ENCODE measurements around the gene TNPO2. TPM values are rescaled to one million over a fixed set of nuclear protein-coding genes. Genes with fewer than 3 reads are reported as not detected.

The TNPO2 gene
- total and polyA plus RNA-seq, 2 of the 13 experiments (the other 11 are each of a cell fraction or from before 2014, with no cell fraction given): 31.7 to 61.0 TPM

DNA sequence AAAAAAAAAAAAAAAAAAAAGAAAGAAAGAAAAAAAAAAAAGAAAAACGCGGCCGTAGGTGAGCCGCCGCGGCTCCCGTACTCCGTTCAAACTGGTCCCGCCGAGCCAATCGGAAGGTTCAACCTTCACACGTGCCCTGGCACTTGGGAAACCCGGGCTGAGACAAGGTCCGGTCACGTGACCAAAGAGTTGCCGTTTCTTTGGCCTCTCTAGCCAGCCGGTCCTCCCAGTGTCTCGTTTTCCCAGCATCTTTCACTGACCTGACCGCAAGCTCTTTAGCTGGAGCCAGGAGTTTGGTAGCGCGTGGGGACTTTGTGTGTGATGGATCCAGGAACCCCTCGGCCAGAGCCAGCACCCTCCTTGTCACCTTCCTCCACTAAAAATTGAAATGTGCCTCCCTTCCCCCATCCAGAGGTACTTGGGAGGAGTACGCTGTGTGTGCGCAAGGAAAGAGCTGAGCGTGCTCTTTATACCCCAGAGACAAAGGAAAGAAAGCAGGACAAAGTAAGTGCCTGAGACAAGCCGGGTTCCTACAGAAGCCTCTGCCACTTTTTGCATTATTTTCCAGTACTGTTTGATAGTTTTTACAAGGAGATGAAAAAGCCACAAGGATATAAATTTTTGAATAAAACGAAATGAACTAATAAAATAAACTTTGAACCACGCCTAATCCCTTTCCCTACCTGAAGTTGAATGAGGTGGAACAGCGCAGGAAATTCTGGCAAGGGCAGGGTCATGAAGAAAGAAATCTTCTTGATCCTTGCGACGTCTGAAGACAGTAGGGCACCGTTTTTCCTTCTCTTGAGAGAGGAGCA is 959 bp downstream of the TNPO2 start (continued):
- TF ChIP-seq XRCC5 (optimal IDR thresholded peaks at IDR 0.05; ENCODE audit: low read length): peak; percentile 55
- 0 out of 2 replicates have a peak, but pooled peaks have one; percentile 38 for TF ChIP-seq ZBTB38 (CRISPR knock-in tag; IDR thresholded peaks at IDR 0.05)
- TF ChIP-seq TGIF2 (CRISPR knock-in tag; IDR thresholded peaks at IDR 0.05): peak; percentile 68
- TF ChIP-seq RBM39 (IDR thresholded peaks at IDR 0.05; ENCODE audit: low read depth, low read length, poor library complexity, severe bottlenecking): peak; percentile 83
- no peak for TF ChIP-seq ZSCAN25 (CRISPR knock-in tag; IDR thresholded peaks at IDR 0.05)
- TF ChIP-seq TSC22D2 (CRISPR knock-in tag; IDR thresholded peaks at IDR 0.05; ENCODE audit: borderline replicate concordance): no peak
- TF ChIP-seq ZNF235 (CRISPR knock-in tag; IDR thresholded peaks at IDR 0.05; ENCODE audit: borderline replicate concordance): no peak
- TF ChIP-seq ZNF138 (CRISPR knock-in tag; IDR thresholded peaks at IDR 0.05; ENCODE audit: low read depth): no peak
- TF ChIP-seq, protein P1, sequence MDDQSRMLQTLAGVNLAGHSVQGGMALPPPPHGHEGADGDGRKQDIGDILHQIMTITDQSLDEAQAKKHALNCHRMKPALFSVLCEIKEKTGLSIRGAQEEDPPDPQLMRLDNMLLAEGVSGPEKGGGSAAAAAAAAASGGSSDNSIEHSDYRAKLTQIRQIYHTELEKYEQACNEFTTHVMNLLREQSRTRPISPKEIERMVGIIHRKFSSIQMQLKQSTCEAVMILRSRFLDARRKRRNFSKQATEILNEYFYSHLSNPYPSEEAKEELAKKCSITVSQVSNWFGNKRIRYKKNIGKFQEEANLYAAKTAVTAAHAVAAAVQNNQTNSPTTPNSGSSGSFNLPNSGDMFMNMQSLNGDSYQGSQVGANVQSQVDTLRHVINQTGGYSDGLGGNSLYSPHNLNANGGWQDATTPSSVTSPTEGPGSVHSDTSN (CRISPR knock-in tag; IDR thresholded peaks at IDR 0.05; ENCODE audit: borderline replicate concordance): no peak
- peak; percentile 17; the same call in 1 of the 2 replicates for TF ChIP-seq HNF4A (CRISPR knock-in tag; IDR thresholded peaks at IDR 0.05)
- no peak for TF ChIP-seq ZNF382 (CRISPR knock-in tag; IDR thresholded peaks at IDR 0.05; ENCODE audit: borderline replicate concordance)
- 0 out of 2 replicates have a peak, but pooled peaks have one; percentile 24 for TF ChIP-seq DNMT3B (CRISPR knock-in tag; conservative IDR thresholded peaks at IDR 0.05)
- TF ChIP-seq SOX13 (IDR thresholded peaks at IDR 0.05): no peak
- peak in 1 of 2 experiments; percentile 40; a peak in 1 of 4 replicates for TF ChIP-seq SOX13 (CRISPR knock-in tag; conservative IDR thresholded peaks at IDR 0.05 in 1 of 2, IDR thresholded peaks at IDR 0.05 in 1 of 2)
- no peak for TF ChIP-seq SRSF1 (optimal IDR thresholded peaks at IDR 0.05; ENCODE audit: low read depth, low read length)
- TF ChIP-seq ZSCAN29 (CRISPR knock-in tag; conservative IDR thresholded peaks at IDR 0.05): 0 out of 2 replicates have a peak, but pooled peaks have one; percentile 61
- TF ChIP-seq NR3C1 (CRISPR knock-in tag; IDR thresholded peaks at IDR 0.05): no peak
- TF ChIP-seq ZNF713 (CRISPR knock-in tag; IDR thresholded peaks at IDR 0.05): no peak
- TF ChIP-seq PRDM4 (CRISPR knock-in tag; IDR thresholded peaks at IDR 0.05; ENCODE audit: borderline replicate concordance): no peak
- no peak for TF ChIP-seq ZNF546 (CRISPR knock-in tag; conservative IDR thresholded peaks at IDR 0.05)
- peak; percentile 65 for TF ChIP-seq HCFC1 (IDR thresholded peaks at IDR 0.05; ENCODE audit: low read depth, low read length)
- TF ChIP-seq ZNF530 (CRISPR knock-in tag; IDR thresholded peaks at IDR 0.05; ENCODE audit: low read depth): no peak
- TF ChIP-seq, protein P2, sequence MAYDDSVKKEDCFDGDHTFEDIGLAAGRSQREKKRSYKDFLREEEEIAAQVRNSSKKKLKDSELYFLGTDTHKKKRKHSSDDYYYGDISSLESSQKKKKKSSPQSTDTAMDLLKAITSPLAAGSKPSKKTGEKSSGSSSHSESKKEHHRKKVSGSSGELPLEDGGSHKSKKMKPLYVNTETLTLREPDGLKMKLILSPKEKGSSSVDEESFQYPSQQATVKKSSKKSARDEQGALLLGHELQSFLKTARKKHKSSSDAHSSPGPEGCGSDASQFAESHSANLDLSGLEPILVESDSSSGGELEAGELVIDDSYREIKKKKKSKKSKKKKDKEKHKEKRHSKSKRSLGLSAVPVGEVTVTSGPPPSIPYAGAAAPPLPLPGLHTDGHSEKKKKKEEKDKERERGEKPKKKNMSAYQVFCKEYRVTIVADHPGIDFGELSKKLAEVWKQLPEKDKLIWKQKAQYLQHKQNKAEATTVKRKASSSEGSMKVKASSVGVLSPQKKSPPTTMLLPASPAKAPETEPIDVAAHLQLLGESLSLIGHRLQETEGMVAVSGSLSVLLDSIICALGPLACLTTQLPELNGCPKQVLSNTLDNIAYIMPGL (CRISPR knock-in tag; IDR thresholded peaks at IDR 0.05; ENCODE audit: borderline replicate concordance in 1 of 2, low read depth in 1 of 2): peak in 1 of 2 experiments; percentile 29; a peak in 2 of 4 replicates
- TF ChIP-seq ZNF652 (CRISPR knock-in tag; IDR thresholded peaks at IDR 0.05; ENCODE audit: borderline replicate concordance, low read depth): no peak
